ENCODE measurements around the gene LMNA.

Gene LMNA

DNA sequence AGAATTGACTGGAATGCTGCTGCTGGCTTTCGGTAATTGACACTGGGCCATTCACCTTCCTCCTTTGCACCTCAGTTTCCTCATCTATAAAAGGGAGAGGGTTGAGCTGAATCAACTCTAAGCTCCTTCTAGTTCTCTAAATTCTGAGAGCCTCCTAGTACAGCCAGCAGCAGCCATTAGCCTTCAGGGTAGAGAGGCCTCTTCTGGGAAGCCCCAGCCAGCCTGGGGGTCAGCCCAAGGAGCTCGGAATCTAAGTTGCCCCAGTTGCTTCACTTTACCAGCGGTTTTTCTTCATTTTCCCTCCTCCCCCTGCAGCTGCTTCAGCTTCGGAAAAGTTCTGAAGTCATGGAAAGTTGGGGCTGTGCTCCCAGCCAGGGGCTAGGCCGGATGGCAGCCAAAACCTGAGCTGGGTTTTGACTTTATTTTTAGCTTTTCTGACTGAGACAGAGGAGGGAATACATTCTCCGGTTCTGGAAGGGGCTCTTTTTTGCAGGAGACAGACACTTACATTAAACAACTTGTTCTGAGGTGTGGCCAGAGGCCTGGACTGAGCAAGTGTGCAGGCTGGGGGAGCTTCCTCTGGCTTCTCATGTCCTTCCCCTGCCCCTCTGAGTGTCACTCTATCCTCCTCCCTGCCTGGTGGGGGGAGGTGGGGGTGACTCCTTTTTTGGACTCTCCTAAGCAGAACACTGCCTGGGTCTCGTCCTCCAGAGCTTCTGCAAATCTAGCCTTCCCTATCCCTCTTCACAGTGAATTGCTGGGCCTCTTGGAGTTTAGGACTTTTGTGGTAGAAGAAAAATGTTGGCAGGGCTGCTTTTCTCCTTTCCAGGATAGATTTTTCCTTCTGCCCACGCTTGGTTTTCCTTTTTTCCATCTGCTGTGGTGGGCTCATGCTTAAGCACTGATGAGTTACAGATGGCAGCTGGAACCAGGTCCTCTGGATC lies 14.4 kb downstream of the LMNA start:
- DNase-seq (ENCODE audit: low read depth, low spot score), result no peak
- TF ChIP-seq SUZ12 (IDR thresholded peaks at IDR 0.05; ENCODE audit: extremely low read depth, insufficient read depth, insufficient read length), result no peak
- TF ChIP-seq YY1 (IDR thresholded peaks at IDR 0.05; ENCODE audit: insufficient read depth, insufficient read length), result no peak
- TF ChIP-seq ZNF274 (IDR thresholded peaks at IDR 0.05; ENCODE audit: low read depth, low read length), result no peak
- peaks cover 49% of the 10 kb centered on the region for H3K4me1 ChIP-seq (ENCODE audit: insufficient read depth, insufficient read length)
- H3K36me3 ChIP-seq (ENCODE audit: insufficient read depth, insufficient read length, low read length), result peaks cover 56% of the 10 kb centered on the region
- H3K4me3 ChIP-seq (ENCODE audit: insufficient read length, low read depth), result no peak overlapping the region
- H3K9ac ChIP-seq (ENCODE audit: insufficient read length, low read depth), result peak overlapping the region; percentile 46
- H3K27me3 ChIP-seq (ENCODE audit: insufficient read depth, insufficient read length), result no peaks in the 10 kb centered on the region
- H3K9me3 ChIP-seq (ENCODE audit: insufficient read depth, low read length), result no peaks in the 10 kb centered on the region

DNA sequence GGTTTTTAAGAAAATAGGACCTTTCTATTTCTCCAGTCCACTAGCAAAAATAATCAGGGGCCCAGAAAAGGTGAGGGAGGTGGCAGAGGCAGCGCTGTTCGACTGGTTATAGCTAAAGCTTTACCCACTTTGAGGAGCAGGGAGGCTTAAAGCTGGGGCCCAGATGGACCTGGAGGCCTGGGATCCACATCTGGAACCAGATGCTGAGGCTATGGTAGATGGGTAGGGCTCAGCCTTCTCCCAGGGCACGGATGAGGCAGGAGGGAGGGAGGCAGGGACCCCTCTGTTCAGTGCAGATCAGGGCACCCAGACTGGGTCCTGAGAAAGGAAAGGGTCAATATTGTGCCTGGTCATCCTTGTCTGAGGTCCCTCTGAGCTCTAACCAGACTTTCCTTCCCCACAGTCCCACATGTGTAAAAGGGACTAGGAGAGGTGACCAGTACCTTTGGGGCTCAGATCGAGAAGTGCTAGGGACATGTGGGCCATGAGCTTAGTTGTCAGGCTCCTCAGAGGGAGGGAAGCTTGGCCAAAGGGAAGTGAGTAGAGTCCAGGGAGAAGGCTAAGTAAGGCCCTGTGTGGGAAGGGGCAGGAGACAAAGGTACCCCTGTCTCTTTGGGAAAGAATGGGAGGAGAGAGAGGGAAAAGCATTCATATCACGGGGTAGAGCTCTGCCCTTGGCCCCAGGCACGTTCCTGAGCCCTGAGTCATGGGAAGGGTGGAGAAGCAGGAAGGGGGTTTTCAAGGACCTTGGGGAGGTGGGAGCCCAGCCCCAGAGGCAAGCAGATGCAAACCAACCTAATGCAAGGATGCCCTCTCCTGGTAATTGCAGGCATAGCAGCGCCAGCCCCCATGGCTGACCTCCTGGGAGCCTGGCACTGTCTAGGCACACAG lies 15.4 kb downstream of the LMNA start:
- Histone ChIP-seq H3K9ac (ENCODE audit: insufficient read length, low read depth) (peak overlapping the region; percentile 79), H3K36me3 (ENCODE audit: insufficient read depth, insufficient read length, low read length) (peaks cover 60% of the 10 kb centered on the region), H3K27me3 (ENCODE audit: insufficient read depth, insufficient read length) (no peaks in the 10 kb centered on the region), H3K4me1 (ENCODE audit: insufficient read depth, insufficient read length) (peaks cover 46% of the 10 kb centered on the region), H3K9me3 (ENCODE audit: insufficient read depth, low read length) (no peaks in the 10 kb centered on the region), H3K4me3 (ENCODE audit: insufficient read length, low read depth) (no peak overlapping the region)
- DNase-seq (ENCODE audit: low read depth, low spot score), result peak; percentile 100
- no peak for TF ChIP-seq ZNF274 (IDR thresholded peaks at IDR 0.05; ENCODE audit: low read depth, low read length)
- no peak for TF ChIP-seq SUZ12 (IDR thresholded peaks at IDR 0.05; ENCODE audit: extremely low read depth, insufficient read depth, insufficient read length)
- peak; percentile 32 for TF ChIP-seq YY1 (IDR thresholded peaks at IDR 0.05; ENCODE audit: insufficient read depth, insufficient read length)

DNA sequence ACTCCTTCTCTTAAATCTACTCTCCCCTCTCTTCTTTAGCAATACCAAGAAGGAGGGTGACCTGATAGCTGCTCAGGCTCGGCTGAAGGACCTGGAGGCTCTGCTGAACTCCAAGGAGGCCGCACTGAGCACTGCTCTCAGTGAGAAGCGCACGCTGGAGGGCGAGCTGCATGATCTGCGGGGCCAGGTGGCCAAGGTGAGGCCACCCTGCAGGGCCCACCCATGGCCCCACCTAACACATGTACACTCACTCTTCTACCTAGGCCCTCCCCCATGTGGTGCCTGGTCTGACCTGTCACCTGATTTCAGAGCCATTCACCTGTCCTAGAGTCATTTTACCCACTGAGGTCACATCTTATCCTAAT lies 16.0 kb downstream of the LMNA start:
- Histone ChIP-seq H3K4me1 (ENCODE audit: insufficient read depth, insufficient read length) (peaks cover 42% of the 10 kb centered on the region), H3K4me3 (ENCODE audit: insufficient read length, low read depth) (no peak overlapping the region), H3K9ac (ENCODE audit: insufficient read length, low read depth) (peak overlapping the region; percentile 79), H3K9me3 (ENCODE audit: insufficient read depth, low read length) (no peaks in the 10 kb centered on the region), H3K27me3 (ENCODE audit: insufficient read depth, insufficient read length) (no peaks in the 10 kb centered on the region), H3K36me3 (ENCODE audit: insufficient read depth, insufficient read length, low read length) (peaks cover 63% of the 10 kb centered on the region)
- TF ChIP-seq SUZ12 (IDR thresholded peaks at IDR 0.05; ENCODE audit: extremely low read depth, insufficient read depth, insufficient read length) (no peak), ZNF274 (IDR thresholded peaks at IDR 0.05; ENCODE audit: low read depth, low read length) (no peak), YY1 (IDR thresholded peaks at IDR 0.05; ENCODE audit: insufficient read depth, insufficient read length) (no peak)
- DNase-seq (ENCODE audit: low read depth, low spot score), result no peak

DNA sequence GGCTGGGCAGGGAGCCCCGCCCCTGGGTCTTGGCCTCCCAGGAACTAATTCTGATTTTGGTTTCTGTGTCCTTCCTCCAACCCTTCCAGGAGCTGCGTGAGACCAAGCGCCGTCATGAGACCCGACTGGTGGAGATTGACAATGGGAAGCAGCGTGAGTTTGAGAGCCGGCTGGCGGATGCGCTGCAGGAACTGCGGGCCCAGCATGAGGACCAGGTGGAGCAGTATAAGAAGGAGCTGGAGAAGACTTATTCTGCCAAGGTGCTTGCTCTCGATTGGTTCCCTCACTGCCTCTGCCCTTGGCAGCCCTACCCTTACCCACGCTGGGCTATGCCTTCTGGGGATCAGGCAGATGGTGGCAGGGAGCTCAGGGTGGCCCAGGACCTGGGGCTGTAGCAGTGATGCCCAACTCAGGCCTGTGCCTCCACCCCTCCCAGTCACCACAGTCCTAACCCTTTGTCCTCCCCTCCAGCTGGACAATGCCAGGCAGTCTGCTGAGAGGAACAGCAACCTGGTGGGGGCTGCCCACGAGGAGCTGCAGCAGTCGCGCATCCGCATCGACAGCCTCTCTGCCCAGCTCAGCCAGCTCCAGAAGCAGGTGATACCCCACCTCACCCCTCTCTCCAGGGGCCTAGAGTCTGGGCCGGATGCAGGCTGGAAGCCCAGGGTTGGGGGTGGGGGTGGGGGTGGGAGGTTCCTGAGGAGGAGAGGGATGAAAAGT lies 20.4 kb downstream of the LMNA start:
- Histone ChIP-seq H3K36me3 (ENCODE audit: insufficient read depth, insufficient read length, low read length) (peaks cover 90% of the 10 kb centered on the region), H3K4me1 (ENCODE audit: insufficient read depth, insufficient read length) (peaks cover 23% of the 10 kb centered on the region), H3K9ac (ENCODE audit: insufficient read length, low read depth) (no peak overlapping the region), H3K4me3 (ENCODE audit: insufficient read length, low read depth) (no peak overlapping the region), H3K27me3 (ENCODE audit: insufficient read depth, insufficient read length) (no peaks in the 10 kb centered on the region), H3K9me3 (ENCODE audit: insufficient read depth, low read length) (no peaks in the 10 kb centered on the region)
- DNase-seq (ENCODE audit: low read depth, low spot score), result no peak
- TF ChIP-seq YY1 (IDR thresholded peaks at IDR 0.05; ENCODE audit: insufficient read depth, insufficient read length), result no peak
- TF ChIP-seq SUZ12 (IDR thresholded peaks at IDR 0.05; ENCODE audit: extremely low read depth, insufficient read depth, insufficient read length), result no peak
- TF ChIP-seq ZNF274 (IDR thresholded peaks at IDR 0.05; ENCODE audit: low read depth, low read length), result no peak

DNA sequence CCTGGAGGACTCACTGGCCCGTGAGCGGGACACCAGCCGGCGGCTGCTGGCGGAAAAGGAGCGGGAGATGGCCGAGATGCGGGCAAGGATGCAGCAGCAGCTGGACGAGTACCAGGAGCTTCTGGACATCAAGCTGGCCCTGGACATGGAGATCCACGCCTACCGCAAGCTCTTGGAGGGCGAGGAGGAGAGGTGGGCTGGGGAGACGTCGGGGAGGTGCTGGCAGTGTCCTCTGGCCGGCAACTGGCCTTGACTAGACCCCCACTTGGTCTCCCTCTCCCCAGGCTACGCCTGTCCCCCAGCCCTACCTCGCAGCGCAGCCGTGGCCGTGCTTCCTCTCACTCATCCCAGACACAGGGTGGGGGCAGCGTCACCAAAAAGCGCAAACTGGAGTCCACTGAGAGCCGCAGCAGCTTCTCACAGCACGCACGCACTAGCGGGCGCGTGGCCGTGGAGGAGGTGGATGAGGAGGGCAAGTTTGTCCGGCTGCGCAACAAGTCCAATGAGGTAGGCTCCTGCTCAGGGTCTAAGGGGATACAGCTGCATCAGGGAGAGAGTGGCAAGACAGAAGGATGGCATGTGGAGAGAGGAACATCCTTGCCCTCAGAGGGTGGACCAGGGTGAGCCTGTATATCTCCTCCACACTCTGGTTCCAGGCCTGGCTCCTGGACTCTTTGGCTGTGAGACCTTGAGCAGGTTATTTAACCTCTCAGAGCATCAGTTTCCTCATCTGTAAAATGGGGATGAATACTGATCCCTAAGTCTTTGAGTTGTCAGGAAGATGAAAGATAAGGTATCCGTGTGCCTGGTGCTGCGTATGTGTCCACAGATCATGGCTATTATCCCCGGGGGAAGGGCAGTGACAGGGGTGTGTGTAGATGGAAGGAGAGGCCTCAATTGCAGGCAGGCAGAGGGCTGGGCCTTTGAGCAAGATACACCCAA lies 21.7 kb downstream of the LMNA start:
- Histone ChIP-seq H3K4me1 (ENCODE audit: insufficient read depth, insufficient read length) (peaks cover 28% of the 10 kb centered on the region), H3K36me3 (ENCODE audit: insufficient read depth, insufficient read length, low read length) (peaks cover 96% of the 10 kb centered on the region), H3K27me3 (ENCODE audit: insufficient read depth, insufficient read length) (no peaks in the 10 kb centered on the region), H3K9ac (ENCODE audit: insufficient read length, low read depth) (peak overlapping the region; percentile 11), H3K4me3 (ENCODE audit: insufficient read length, low read depth) (no peak overlapping the region), H3K9me3 (ENCODE audit: insufficient read depth, low read length) (no peaks in the 10 kb centered on the region)
- TF ChIP-seq SUZ12 (IDR thresholded peaks at IDR 0.05; ENCODE audit: extremely low read depth, insufficient read depth, insufficient read length) (no peak), ZNF274 (IDR thresholded peaks at IDR 0.05; ENCODE audit: low read depth, low read length) (no peak), YY1 (IDR thresholded peaks at IDR 0.05; ENCODE audit: insufficient read depth, insufficient read length) (no peak)
- no peak for DNase-seq (ENCODE audit: low read depth, low spot score)

DNA sequence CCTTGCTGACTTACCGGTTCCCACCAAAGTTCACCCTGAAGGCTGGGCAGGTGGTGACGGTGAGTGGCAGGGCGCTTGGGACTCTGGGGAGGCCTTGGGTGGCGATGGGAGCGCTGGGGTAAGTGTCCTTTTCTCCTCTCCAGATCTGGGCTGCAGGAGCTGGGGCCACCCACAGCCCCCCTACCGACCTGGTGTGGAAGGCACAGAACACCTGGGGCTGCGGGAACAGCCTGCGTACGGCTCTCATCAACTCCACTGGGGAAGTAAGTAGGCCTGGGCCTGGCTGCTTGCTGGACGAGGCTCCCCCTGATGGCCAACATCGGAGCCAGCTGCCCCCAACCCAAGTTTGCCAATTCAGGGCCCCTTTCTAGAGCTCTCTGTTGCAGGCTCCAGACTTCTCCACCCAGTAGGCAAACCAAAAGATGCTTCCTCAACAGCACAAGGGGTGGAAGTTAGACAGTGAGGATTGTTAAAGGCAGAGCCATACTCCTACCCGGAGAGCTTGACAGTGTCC lies 22.5 kb downstream of the LMNA start:
- Histone ChIP-seq H3K36me3 (ENCODE audit: insufficient read depth, insufficient read length, low read length) (peaks cover 92% of the 10 kb centered on the region), H3K4me1 (ENCODE audit: insufficient read depth, insufficient read length) (peaks cover 32% of the 10 kb centered on the region)
- no peak for DNase-seq (ENCODE audit: low read depth, low spot score)

More for the DNA sequence above, 22.5 kb downstream of the LMNA start:
- Histone ChIP-seq H3K4me3 (ENCODE audit: insufficient read length, low read depth) (no peak overlapping the region), H3K9ac (ENCODE audit: insufficient read length, low read depth) (peak overlapping the region; percentile 39), H3K9me3 (ENCODE audit: insufficient read depth, low read length) (no peaks in the 10 kb centered on the region), H3K27me3 (ENCODE audit: insufficient read depth, insufficient read length) (no peaks in the 10 kb centered on the region)
- TF ChIP-seq SUZ12 (IDR thresholded peaks at IDR 0.05; ENCODE audit: extremely low read depth, insufficient read depth, insufficient read length) (no peak), YY1 (IDR thresholded peaks at IDR 0.05; ENCODE audit: insufficient read depth, insufficient read length) (no peak)
